Measurements from ENCODE around the gene RABGEF1. TPM values are rescaled to one million over a fixed set of nuclear protein-coding genes. Genes with fewer than 3 reads are reported as not detected.

The RABGEF1 gene
- total RNA-seq, 5 donors from 2014 or later (not counting 1 experiment from before 2014, with no cell fraction given) = 18.2 to 22.6 (median 20.9) TPM

DNA sequence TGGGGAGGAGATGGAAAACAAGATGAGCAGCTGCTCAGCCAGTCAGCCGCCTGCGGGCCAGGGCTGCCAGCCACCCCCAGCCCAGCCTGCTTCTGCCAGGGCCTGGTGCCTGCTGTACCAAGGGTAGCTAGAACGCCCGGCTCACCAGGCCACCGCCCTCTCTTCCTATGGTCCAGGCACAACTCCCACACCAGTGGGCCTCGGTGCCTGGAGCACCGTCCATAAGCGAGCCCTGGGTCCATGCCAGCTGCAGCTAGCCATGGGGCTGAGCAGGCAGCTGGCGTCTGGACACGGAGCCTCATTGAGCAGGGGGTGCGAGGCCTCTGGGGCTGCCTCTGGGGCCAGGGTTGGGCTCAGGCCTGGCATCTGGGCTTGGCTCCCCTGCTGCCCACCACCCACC is 8.5 kb upstream of the RABGEF1 start:
- Mint-ChIP-seq H3K27ac (no peak overlapping the region), H3K27me3 (no peaks in the 10 kb centered on the region), H3K36me3 (peaks cover 26% of the 10 kb centered on the region), H3K9me3 (peaks cover 0 to 12% (median 12%) of the 10 kb centered on the region in 3 donors), H3K4me1 (peaks cover 12 to 22% (median 13%) of the 10 kb centered on the region in 3 donors), H3K4me3 (no peak overlapping the region)
- Histone ChIP-seq H3K36me3 (ENCODE audit: control insufficient read depth in 2 of 2, extremely low read depth in 1 of 2, insufficient read depth in 1 of 2, low read length in 1 of 2) (no peaks in the 10 kb centered on the region), H3K4me3 (ENCODE audit: control insufficient read depth in 1 of 2, extremely low read depth in 1 of 2, low read length in 1 of 2) (no peak overlapping the region), H3K9me3 (no peaks in the 10 kb centered on the region), H3K27ac (ENCODE audit: low read length) (no peak overlapping the region), H3K27me3 (replicated peaks in 1 of 2; ENCODE audit: control insufficient read depth in 2 of 2, extremely low read depth in 1 of 2, insufficient read depth in 2 of 2, low read length in 1 of 2) (no peaks in the 10 kb centered on the region), H3K4me1 (ENCODE audit: control insufficient read depth in 1 of 2, extremely low read depth in 1 of 2, insufficient read depth in 2 of 2, low read length in 2 of 2) (peaks cover 0 to 6% of the 10 kb centered on the region in 2 experiments)
- CTCF ChIA-PET = interaction anchor here in 1 of 2 donors (0.6 kb wide), 1 partner anchor 21 kb away, joined by 7 read pairs; no protein-coding TSS in a partner anchor
- no peak for DNase-seq
- POLR2A ChIA-PET = no interaction called here
- no peak for ATAC-seq (replicated peaks in 1 of 4)
- WGBS (ENCODE audit: insufficient coverage) = 98% methylated on average over 8 of the region's 11 CpGs

DNA sequence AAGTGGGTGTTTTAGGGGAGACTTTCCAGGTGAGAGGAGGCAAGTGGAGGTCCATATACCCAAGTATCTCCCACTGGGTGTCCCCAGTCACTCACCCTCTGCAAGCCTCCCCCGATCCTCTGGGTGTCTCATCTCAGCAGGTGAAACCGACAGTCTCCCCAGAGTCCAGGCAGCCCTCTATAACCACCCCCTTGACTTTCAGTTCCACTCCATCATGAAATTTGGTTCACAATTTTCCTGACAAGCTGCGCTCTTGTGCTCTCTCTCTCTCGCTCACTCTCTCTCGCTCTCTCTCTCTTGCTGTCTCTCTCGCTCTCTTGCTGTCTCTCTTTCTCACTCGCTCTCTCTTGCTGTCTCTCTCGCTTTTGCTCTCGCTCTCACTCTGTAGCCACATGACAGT is 8.1 kb upstream of the RABGEF1 start:
- peaks cover 26% of the 10 kb centered on the region for H3K36me3 Mint-ChIP-seq
- CTCF ChIA-PET = no interaction called here
- Histone ChIP-seq H3K36me3 (ENCODE audit: control insufficient read depth in 2 of 2, extremely low read depth in 1 of 2, insufficient read depth in 1 of 2, low read length in 1 of 2) (no peaks in the 10 kb centered on the region), H3K9me3 (no peaks in the 10 kb centered on the region), H3K4me1 (ENCODE audit: control insufficient read depth in 1 of 2, extremely low read depth in 1 of 2, insufficient read depth in 2 of 2, low read length in 2 of 2) (peaks cover 0 to 10% of the 10 kb centered on the region in 2 experiments), H3K4me3 (ENCODE audit: control insufficient read depth in 1 of 2, extremely low read depth in 1 of 2, low read length in 1 of 2) (no peak overlapping the region), H3K27ac (ENCODE audit: low read length) (no peak overlapping the region), H3K27me3 (replicated peaks in 1 of 2; ENCODE audit: control insufficient read depth in 2 of 2, extremely low read depth in 1 of 2, insufficient read depth in 2 of 2, low read length in 1 of 2) (no peaks in the 10 kb centered on the region)
- H3K9me3 Mint-ChIP-seq = peaks cover 0 to 12% (median 12%) of the 10 kb centered on the region in 3 donors
- H3K4me1 Mint-ChIP-seq = peaks cover 17 to 27% (median 18%) of the 10 kb centered on the region in 3 donors
- POLR2A ChIA-PET = no interaction called here
- ATAC-seq (replicated peaks in 1 of 4) (no peak), DNase-seq (no peak)
- no peak overlapping the region for H3K27ac Mint-ChIP-seq
- WGBS (ENCODE audit: insufficient coverage) = 92% methylated on average over 9 of the region's 9 CpGs
- H3K4me3 Mint-ChIP-seq = no peak overlapping the region
- H3K27me3 Mint-ChIP-seq = no peaks in the 10 kb centered on the region

DNA sequence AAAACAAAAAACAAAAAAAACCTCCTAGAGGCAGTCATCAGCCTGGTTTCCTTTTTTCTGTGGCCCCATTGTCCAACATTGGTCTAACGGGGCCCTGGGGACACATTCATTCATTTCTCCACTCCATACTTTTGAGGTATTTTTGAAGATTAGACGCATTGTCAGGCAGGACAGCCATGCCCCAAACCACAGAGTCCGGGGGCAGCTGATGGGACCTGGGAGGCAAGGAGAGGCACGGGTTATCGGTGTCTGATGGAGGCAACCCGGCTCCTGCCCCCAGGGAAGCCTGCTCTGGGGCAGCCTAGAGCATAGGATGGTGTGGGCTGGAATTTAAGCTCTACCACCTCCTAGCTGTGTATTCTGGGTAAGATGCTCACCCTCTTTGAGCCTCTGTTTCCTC is 6.5 kb upstream of the RABGEF1 start:
- H3K4me1 ChIP-seq (ENCODE audit: control insufficient read depth in 1 of 2, extremely low read depth in 1 of 2, insufficient read depth in 2 of 2, low read length in 2 of 2) = peaks cover 0 to 22% of the 10 kb centered on the region in 2 experiments
- ATAC-seq (replicated peaks in 1 of 4) = no peak
- Mint-ChIP-seq H3K4me3 (no peak overlapping the region), H3K27me3 (no peaks in the 10 kb centered on the region), H3K36me3 (peaks cover 19% of the 10 kb centered on the region), H3K27ac (no peak overlapping the region), H3K4me1 (peaks cover 24 to 30% (median 24%) of the 10 kb centered on the region in 3 donors), H3K9me3 (peaks cover 0 to 12% (median 12%) of the 10 kb centered on the region in 3 donors)
- no peaks in the 10 kb centered on the region for H3K9me3 ChIP-seq
- ChIA-PET CTCF (no interaction called here), POLR2A (no interaction called here)
- no peaks in the 10 kb centered on the region for H3K27me3 ChIP-seq (replicated peaks in 1 of 2; ENCODE audit: control insufficient read depth in 2 of 2, extremely low read depth in 1 of 2, insufficient read depth in 2 of 2, low read length in 1 of 2)
- WGBS (ENCODE audit: insufficient coverage) = 100% methylated on average over 2 of the region's 6 CpGs
- H3K36me3 ChIP-seq (ENCODE audit: control insufficient read depth in 2 of 2, extremely low read depth in 1 of 2, insufficient read depth in 1 of 2, low read length in 1 of 2) = no peaks in the 10 kb centered on the region
- DNase-seq = no peak
- no peak overlapping the region for H3K27ac ChIP-seq (ENCODE audit: low read length)
- no peak overlapping the region for H3K4me3 ChIP-seq (ENCODE audit: control insufficient read depth in 1 of 2, extremely low read depth in 1 of 2, low read length in 1 of 2)

GRCh38 chr7:66735154-66735553 is 5.4 kb upstream of the RABGEF1 start:
- Histone ChIP-seq H3K4me1 (ENCODE audit: control insufficient read depth in 1 of 2, extremely low read depth in 1 of 2, insufficient read depth in 2 of 2, low read length in 2 of 2) (peaks cover 3 to 32% of the 10 kb centered on the region in 2 experiments), H3K27ac (ENCODE audit: low read length) (no peak overlapping the region), H3K27me3 (replicated peaks in 1 of 2; ENCODE audit: control insufficient read depth in 2 of 2, extremely low read depth in 1 of 2, insufficient read depth in 2 of 2, low read length in 1 of 2) (no peaks in the 10 kb centered on the region), H3K9me3 (no peaks in the 10 kb centered on the region), H3K4me3 (ENCODE audit: control insufficient read depth in 1 of 2, extremely low read depth in 1 of 2, low read length in 1 of 2) (no peak overlapping the region), H3K36me3 (ENCODE audit: control insufficient read depth in 2 of 2, extremely low read depth in 1 of 2, insufficient read depth in 1 of 2, low read length in 1 of 2) (no peaks in the 10 kb centered on the region)
- peaks cover 30 to 31% (median 30%) of the 10 kb centered on the region in 3 donors for H3K4me1 Mint-ChIP-seq
- peaks cover 0 to 12% (median 12%) of the 10 kb centered on the region in 3 donors for H3K9me3 Mint-ChIP-seq
- WGBS (ENCODE audit: insufficient coverage) = no CpG with 5 or more reads among the region's 3 CpGs
- ChIA-PET CTCF (no interaction called here), POLR2A (no interaction called here)
- no peak for DNase-seq
- H3K27me3 Mint-ChIP-seq = no peaks in the 10 kb centered on the region
- H3K4me3 Mint-ChIP-seq = no peak overlapping the region
- H3K36me3 Mint-ChIP-seq = peaks cover 19% of the 10 kb centered on the region
- no peak for ATAC-seq (replicated peaks in 1 of 4)
- no peak overlapping the region for H3K27ac Mint-ChIP-seq

GRCh38 chr7:66735850-66736249 is 4.7 kb upstream of the RABGEF1 start:
- H3K36me3 ChIP-seq (ENCODE audit: control insufficient read depth in 2 of 2, extremely low read depth in 1 of 2, insufficient read depth in 1 of 2, low read length in 1 of 2) = no peaks in the 10 kb centered on the region
- DNase-seq (no peak), ATAC-seq (replicated peaks in 1 of 4) (no peak)
- Mint-ChIP-seq H3K4me3 (no peak overlapping the region), H3K36me3 (peaks cover 19% of the 10 kb centered on the region), H3K4me1 (peaks cover 30 to 34% (median 33%) of the 10 kb centered on the region in 3 donors), H3K27me3 (no peaks in the 10 kb centered on the region), H3K9me3 (peaks cover 0 to 12% (median 12%) of the 10 kb centered on the region in 3 donors), H3K27ac (peak overlapping the region in 1 of 2 donors; percentile 5)
- ChIA-PET CTCF (no interaction called here), POLR2A (no interaction called here)
- WGBS (ENCODE audit: insufficient coverage) = no CpG with 5 or more reads among the region's 1 CpG
- H3K4me3 ChIP-seq (ENCODE audit: control insufficient read depth in 1 of 2, extremely low read depth in 1 of 2, low read length in 1 of 2) = no peak overlapping the region
- no peak overlapping the region for H3K27ac ChIP-seq (ENCODE audit: low read length)
- H3K9me3 ChIP-seq = no peaks in the 10 kb centered on the region
- peaks cover 3 to 32% of the 10 kb centered on the region in 2 experiments for H3K4me1 ChIP-seq (ENCODE audit: control insufficient read depth in 1 of 2, extremely low read depth in 1 of 2, insufficient read depth in 2 of 2, low read length in 2 of 2)
- no peaks in the 10 kb centered on the region for H3K27me3 ChIP-seq (replicated peaks in 1 of 2; ENCODE audit: control insufficient read depth in 2 of 2, extremely low read depth in 1 of 2, insufficient read depth in 2 of 2, low read length in 1 of 2)

- no peaks in the 10 kb centered on the region for H3K27me3 Mint-ChIP-seq
- Histone ChIP-seq H3K36me3 (ENCODE audit: control insufficient read depth in 2 of 2, extremely low read depth in 1 of 2, insufficient read depth in 1 of 2, low read length in 1 of 2) (no peaks in the 10 kb centered on the region), H3K4me1 (ENCODE audit: control insufficient read depth in 1 of 2, extremely low read depth in 1 of 2, insufficient read depth in 2 of 2, low read length in 2 of 2) (peaks cover 6 to 41% of the 10 kb centered on the region in 2 experiments), H3K27me3 (replicated peaks in 1 of 2; ENCODE audit: control insufficient read depth in 2 of 2, extremely low read depth in 1 of 2, insufficient read depth in 2 of 2, low read length in 1 of 2) (no peaks in the 10 kb centered on the region), H3K27ac (ENCODE audit: low read length) (no peak overlapping the region), H3K4me3 (ENCODE audit: control insufficient read depth in 1 of 2, extremely low read depth in 1 of 2, low read length in 1 of 2) (no peak overlapping the region), H3K9me3 (no peaks in the 10 kb centered on the region)
- ChIA-PET CTCF (interaction anchor here in 1 of 2 donors (0.6 kb wide), 1 partner anchor 169 kb away, joined by 5 read pairs; no protein-coding TSS in a partner anchor), POLR2A (no interaction called here)
- H3K4me3 Mint-ChIP-seq = peak overlapping the region in 1 of 3 donors; percentile 4
- DNase-seq = no peak
- H3K4me1 Mint-ChIP-seq = peaks cover 38 to 40% (median 39%) of the 10 kb centered on the region in 3 donors
- no peak overlapping the region for H3K27ac Mint-ChIP-seq
- no peak for ATAC-seq (replicated peaks in 1 of 4)
- H3K36me3 Mint-ChIP-seq = peaks cover 19% of the 10 kb centered on the region
- peaks cover 0 to 12% (median 12%) of the 10 kb centered on the region in 3 donors for H3K9me3 Mint-ChIP-seq
- WGBS (ENCODE audit: insufficient coverage) = no CpG with 5 or more reads among the region's 6 CpGs
Observed at GRCh38 chr7:66736892-66737291, 3.6 kb upstream of the RABGEF1 start.

Data from T-cell (primary cell).